Inflammatory macrophage (primary cell): ENCODE measurements around the gene HCRTR2.
A peak's percentile ranks its signal among the peaks of the same experiment; 100 is the strongest.
"Not testable (repeated sequence)": the region's sequence is repeated elsewhere in the genome, so short reads cannot be mapped to it uniquely, and the experiment has no call there.

Source experiments
- DNase-seq, 2 donors: peaks; one replicate each; pipeline ENCODE4 v3.0.0-alpha.2; 2020 to 2022

The HCRTR2 gene

GRCh38 chr6:55220961-55221360 is 46.6 kb downstream of the HCRTR2 start:
- no peak for DNase-seq

DNA sequence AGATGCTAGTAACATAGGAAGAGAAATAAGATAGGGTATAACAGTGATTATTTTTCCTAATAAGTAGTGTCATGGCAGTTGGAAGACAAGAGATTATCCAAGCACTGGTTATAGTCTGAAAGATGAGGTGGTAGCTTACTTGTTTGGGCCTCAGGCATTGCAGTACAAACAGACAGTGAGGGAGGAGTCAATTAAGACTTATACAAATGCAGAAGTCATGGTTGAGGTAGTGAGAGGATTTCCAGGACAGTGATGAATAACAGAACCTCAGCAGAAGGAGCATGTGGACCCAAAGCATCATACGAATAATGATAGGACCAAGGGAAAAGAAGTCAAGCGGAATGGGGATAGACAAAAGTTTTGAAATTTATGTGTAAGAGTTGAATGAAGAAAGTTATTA is 53.5 kb downstream of the HCRTR2 start:
- no peak for DNase-seq

DNA sequence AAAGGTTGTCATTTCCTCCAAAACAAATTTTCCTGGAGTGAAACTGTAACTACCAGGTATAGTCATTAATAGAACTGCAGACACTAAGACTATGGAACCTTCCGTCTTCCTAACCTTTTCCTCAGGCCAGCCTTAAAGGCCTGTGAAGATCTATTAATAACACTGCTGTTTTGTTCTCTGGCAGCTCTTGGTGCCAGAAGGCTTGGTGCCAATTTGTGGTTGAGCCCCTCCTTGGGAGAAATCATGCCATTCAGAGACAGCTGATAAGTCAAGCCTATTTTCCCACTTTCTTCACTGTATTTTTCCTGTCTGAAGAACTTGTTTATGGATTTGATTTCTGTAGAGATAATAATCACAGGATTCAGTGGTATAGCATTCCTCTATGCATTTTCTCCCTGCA is 64.8 kb downstream of the HCRTR2 start:
- no peak for DNase-seq

- peak in 1 of 2 donors; percentile 31 for DNase-seq
These were observed 66.8 kb downstream of the HCRTR2 start for GRCh38 chr6:55240975-55241605.

DNA sequence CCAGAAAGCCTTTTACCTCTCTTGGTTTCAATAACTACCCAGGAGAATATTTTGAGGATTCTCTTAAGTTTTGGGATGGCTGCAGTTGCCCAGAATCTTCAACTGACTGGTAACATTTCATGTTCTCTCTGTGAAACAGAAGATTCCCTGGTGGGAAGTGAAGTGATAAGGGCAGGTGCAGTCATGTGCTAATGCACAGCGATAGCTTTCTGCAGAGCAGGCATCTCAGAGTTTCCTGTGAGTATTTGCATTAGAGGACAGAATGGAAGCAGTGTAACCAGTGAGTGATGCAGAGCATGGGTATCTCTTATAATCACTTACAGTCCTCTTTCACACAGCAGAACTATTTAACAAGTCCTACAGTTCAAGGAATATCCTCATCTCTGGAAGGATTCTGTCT is 76.1 kb downstream of the HCRTR2 start:
- DNase-seq = no peak

- DNase-seq = no peak
These were observed 80.8 kb downstream of the HCRTR2 start for GRCh38 chr6:55255113-55255512.

GRCh38 chr6:55260181-55260580 is 85.9 kb downstream of the HCRTR2 start:
- no peak for DNase-seq

DNA sequence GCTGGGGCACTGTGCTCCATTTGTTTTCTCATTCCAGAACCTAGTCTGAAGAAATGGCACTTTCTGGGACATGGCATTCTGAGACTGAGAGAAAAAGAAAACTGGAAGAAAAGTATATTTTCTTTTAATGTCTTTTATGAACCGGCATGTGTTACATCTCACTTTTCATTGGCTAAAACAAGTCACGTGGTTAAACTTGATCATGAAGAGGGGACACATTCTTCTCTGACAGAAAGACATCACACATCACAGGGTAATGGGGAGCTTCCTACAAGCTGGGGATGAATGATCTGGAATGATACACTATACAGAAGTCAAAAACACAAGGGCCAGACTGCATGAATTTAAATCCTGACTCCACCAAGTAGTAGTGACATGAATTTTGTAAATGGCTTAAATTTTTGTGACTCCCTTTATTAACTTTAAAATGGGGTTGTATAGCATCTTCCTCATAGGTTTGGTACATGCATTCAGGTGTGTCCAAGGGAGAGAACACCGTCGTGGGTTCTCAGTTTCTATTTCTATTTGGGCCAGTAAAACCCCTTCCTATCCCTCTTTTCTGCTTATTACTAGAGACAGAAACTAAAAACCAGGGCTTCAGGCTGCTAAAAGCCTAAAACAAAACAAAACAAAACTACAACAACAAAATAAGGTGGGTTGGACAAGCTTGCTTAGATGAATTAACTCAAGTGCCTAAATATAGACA is 91.2 kb downstream of the HCRTR2 start:
- DNase-seq = no peak

DNA sequence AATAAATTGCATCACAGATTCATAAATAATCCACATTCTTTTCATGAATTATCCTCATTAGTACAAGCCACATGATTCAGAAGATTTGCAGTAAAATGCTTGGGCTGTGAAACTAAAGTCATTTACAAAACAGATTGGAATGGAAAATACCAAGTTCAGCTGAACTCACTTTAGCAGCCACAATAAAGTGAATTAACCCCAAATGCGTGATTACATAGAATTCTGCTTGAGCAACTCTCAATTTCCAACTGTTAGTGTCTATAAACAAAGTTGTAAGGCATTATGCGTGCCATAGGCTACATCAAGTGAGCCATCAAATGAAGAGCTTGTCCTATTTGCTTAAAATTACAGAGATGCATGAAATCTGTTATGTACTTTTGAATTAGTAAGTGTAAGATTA is 92.6 kb downstream of the HCRTR2 start:
- DNase-seq = no peak

GRCh38 chr6:55276745-55277530 is 102.6 kb downstream of the HCRTR2 start:
- no peak for DNase-seq

GRCh38 chr6:55277646-55278045 is 103.3 kb downstream of the HCRTR2 start:
- DNase-seq = no peak

DNA sequence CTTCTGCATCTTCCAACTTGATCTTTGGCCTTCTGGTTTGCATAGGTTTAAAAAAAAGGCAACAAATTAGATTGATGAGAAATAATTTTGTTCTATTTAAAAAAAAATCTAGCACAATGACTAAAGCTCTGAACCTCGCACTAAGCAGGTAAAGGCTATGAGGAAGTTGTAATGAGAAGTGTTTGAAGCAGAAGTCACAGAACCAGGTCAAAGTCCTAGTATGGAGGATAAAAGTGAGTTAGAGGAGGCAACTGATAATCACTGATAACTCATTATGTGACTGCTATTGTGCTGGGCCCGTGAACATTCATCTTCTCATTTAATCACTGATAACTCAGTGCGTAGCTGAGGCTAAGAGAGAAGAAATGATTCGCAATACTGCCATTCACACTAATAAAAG is 106.9 kb downstream of the HCRTR2 start:
- DNase-seq = no peak

GRCh38 chr6:55282115-55282514 is 107.8 kb downstream of the HCRTR2 start:
- no peak for DNase-seq

DNA sequence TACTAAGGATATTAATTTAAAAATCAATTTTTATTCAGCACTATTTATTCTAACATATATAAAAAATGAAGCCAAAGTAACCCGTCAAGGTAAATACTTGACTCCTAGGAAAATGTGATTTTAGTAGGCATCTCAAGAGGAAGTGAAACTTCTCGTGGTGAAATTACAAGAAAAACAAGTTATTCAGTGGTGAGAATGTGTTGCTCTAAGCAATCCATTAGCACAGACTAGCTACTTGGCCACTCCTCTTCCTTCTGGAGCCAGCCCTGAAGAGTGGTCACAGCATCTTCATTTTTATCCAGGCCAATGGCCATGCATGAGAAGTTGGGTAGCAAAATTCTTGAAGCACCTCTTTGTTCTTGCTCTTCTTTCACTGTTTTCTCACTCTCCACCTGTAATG is 112.5 kb downstream of the HCRTR2 start:
- DNase-seq = peak in 1 of 2 donors; percentile 12

DNA sequence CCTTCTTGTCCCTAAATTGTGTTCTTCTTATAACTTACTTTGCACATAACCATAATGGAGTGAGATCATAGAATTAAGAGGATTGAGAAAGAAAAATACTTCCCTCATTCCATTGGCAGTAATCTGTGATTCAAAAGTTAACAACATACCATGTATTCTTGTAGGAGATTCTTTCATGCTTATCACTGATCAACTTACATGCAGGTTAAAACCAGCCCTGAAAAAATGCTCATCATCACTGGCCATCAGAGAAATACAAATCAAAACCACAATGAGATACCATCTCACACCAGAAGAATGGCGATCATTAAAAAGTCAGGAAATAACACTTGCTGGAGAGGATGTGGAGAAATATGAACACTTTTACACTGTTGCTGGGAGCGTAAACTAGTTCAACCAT is 116.4 kb downstream of the HCRTR2 start:
- no peak for DNase-seq

GRCh38 chr6:55293116-55293515 is 118.8 kb downstream of the HCRTR2 start:
- DNase-seq = no peak

DNA sequence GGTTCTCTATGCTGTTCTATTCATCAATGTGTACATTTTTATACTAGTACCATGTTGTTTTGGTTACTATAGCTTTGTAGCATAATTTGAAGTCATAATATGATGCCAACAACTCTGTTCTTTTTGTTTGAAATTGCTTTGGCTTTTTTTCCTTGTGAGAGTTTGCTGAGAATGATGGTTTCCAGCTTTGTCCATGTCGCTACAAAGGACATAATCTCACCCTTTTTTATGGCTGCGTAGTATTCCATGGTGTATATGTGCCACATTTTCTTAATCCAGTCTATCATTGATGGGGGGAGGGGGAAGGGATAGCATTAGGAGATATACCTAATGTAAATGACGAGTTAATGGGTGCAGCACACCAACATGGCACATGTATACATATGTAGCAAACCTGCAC is 122.9 kb downstream of the HCRTR2 start:
- DNase-seq = not testable (repeated sequence)

DNA sequence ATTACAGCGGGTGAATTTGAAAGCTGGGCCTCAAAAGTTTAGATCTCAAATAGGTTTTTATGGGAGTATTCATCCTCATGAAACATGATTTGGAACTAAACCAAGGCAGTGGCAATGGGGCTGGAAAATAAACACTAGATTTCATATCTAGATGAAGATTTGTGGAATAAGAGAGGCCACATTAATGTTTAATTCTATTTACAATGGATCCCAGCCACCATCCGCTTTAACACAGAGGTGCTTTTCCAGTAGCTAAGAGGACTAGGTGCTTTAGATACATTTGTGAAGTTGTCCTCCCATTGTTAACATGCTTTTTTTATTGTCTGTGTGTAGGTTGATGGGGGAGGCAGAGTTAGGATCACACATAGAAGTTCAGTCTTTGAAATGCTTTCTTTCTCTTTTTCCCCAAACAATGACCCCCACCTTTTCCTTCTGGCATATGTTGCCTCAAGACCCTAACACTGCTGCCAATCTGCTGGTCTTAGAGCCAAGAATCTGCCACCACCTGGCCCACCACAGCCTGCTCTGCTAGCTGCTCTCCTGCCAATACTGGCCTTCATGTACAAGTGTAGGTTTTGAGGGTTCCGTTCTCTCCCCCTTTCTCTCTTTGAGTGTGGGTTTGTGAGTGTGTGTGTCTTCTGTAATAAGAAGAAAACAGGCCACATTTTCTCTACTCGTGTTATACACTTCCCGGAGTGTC is 125.1 kb downstream of the HCRTR2 start:
- no peak for DNase-seq

DNA sequence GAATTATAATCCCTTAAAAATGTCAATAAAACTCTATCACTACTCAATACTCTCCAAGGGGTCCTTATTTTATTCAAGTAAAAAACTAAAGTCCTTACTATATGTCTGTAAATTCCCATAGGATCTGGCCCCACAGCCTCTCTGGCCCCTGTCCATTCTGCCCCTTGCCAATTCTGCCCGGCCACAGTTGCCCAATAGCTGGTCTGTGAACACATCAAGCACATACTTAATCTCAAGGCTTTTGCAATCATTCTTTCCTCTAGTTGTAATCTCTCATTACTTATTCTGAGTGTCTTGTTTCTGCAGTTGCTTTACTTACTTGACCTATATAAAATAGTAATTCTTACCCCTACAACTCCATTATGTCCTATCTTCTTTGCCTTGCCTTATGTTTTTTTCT is 130.4 kb downstream of the HCRTR2 start:
- no peak for DNase-seq

DNA sequence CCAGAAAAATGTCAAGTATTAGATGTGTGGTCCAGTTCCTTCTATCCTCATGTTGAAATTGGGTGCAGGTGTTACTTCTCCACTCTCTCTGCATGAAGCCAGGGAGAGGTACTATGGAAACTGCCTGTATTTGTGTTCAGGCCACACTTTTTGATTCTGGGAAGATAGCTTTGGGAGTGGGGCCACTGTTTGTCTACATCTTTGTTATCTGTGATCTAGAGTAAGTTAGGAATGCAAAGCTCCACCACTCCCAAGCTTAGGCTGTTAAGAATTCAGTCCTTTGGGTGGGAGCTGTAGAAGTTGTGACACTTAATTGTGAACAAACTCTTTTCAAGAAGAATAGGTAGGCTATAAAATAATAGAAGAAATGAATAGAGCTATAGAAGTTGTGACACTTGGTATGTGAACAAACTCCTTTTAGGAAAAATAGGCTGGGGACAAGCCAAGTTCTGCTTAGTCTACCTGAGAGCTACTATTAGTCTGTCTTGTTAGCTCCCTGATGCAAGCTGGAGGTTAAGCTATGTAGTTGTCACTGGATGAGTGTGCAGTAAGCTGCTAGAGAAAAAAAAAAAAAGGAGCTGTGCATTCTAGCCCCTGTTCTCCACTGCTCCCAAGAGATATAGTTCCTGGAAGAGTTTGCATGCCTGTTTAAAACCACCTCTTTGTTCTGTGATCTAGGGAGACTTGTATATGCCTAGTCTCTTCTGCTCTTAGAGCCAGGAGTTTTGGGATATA is 145.8 kb downstream of the HCRTR2 start:
- no peak for DNase-seq

DNA sequence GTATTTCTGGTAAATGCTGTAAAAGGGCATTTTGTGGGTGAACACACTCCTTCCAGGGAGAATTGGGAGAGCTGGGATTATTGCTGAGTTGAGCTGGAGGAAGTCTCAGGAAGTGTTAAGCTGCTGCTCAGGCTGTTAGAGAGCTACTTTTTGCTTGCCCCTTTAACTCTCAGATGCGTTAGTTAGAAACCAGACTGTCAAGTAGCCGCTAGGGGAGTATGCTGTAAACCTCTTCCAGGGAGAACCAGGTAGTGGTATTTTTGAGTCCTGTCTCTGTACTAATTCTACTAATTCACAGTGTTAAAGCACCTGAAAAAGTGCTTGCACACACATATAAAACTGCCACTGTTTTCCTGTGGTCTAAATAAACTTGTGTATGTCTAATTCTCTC is 146.4 kb downstream of the HCRTR2 start:
- DNase-seq = no peak

GRCh38 chr6:55327169-55327568 is 152.9 kb downstream of the HCRTR2 start, which contains the start of gene GFRAL:
Gene GFRAL, plus strand, starts transcription at chr6:55327469. Its CDS starts 86 bp downstream, at chr6:55327555.
- DNase-seq = no peak
